ENCODE results near the gene SIGLEC15. TPM values are rescaled to one million over a fixed set of nuclear protein-coding genes. Genes with fewer than 3 reads are reported as not detected.

The SIGLEC15 gene
- total RNA-seq, 1 experiment from 2014 or later = 0.13 TPM

GRCh38 chr18:45841060-45841764 lies 15.7 kb downstream of the SIGLEC15 start:
- no peak overlapping the region for H3K23ac ChIP-seq (ENCODE audit: insufficient read length, low read depth, low read length)
- no peak overlapping the region for H2AK5ac ChIP-seq (ENCODE audit: insufficient read length, low read length)
- no peaks in the 10 kb centered on the region for H3K79me2 ChIP-seq (ENCODE audit: insufficient read depth, low read length)
- Mint-ChIP-seq H3K9me3 (no peaks in the 10 kb centered on the region), H3K36me3 (ENCODE audit: insufficient read depth in 1 of 3, low read depth in 3 of 3) (no peaks in the 10 kb centered on the region), H3K27me3 (ENCODE audit: low read depth) (peaks cover 27% of the 10 kb centered on the region), H3K4me1 (peaks cover 28 to 33% of the 10 kb centered on the region in 2 experiments), H3K4me3 (no peak overlapping the region), H3K27ac (peak overlapping the region; percentile 28 to 74 (median 49); a peak in 4 of 7 replicates)
- WGBS (ENCODE audit: extremely low coverage, insufficient read length, low lambda C conversion rate) = no CpG with 5 or more reads among the region's 17 CpGs
- H4K5ac ChIP-seq (ENCODE audit: insufficient read length, low read depth, low read length) = no peak overlapping the region
- no peak overlapping the region for H2BK120ac ChIP-seq (ENCODE audit: low read depth, low read length, poor library complexity, severe bottlenecking)
- H3K9ac ChIP-seq (ENCODE audit: extremely low read depth, insufficient read length, low read length) = no peak overlapping the region
- H2BK12ac ChIP-seq (ENCODE audit: insufficient read length, low read depth, low read length) = no peak overlapping the region
- no peak overlapping the region for H2BK5ac ChIP-seq (ENCODE audit: insufficient read length, low read length)
- no peak overlapping the region for H4K91ac ChIP-seq (ENCODE audit: insufficient read length, low read depth, low read length)
- no peak overlapping the region for H3K18ac ChIP-seq (ENCODE audit: insufficient read length, low read depth, low read length)
- DNase-seq = no peak
- no peaks in the 10 kb centered on the region for H3K23me2 ChIP-seq (ENCODE audit: insufficient read length, low read depth, low read length, poor library complexity, severe bottlenecking)
- H3K27ac ChIP-seq (ENCODE audit: insufficient read length, low read depth, low read length) = no peak overlapping the region
- H4K20me1 ChIP-seq (ENCODE audit: control insufficient read depth, insufficient read depth, insufficient read length) = no peaks in the 10 kb centered on the region
- H3K9me3 ChIP-seq (ENCODE audit: control insufficient read depth, low read depth, low read length) = no peaks in the 10 kb centered on the region
- no peak overlapping the region for H3K4ac ChIP-seq (ENCODE audit: low read depth, low read length)
- TF ChIP-seq CTCF (conservative IDR thresholded peaks at IDR 0.05) = no peak
- H2BK20ac ChIP-seq (ENCODE audit: low read depth, low read length, poor library complexity, severe bottlenecking) = no peak overlapping the region
- H3K4me2 ChIP-seq (ENCODE audit: insufficient read depth, insufficient read length, low read length) = no peak overlapping the region
- no peak overlapping the region for H2BK15ac ChIP-seq (ENCODE audit: low read depth, low read length)
- no peak overlapping the region for H3T11ph ChIP-seq (ENCODE audit: low read length)
- H3K14ac ChIP-seq (ENCODE audit: insufficient read depth, low read length) = no peak overlapping the region
- H3K79me1 ChIP-seq (ENCODE audit: insufficient read depth, low read depth, low read length, poor library complexity, severe bottlenecking) = no peaks in the 10 kb centered on the region
- peaks cover 4% of the 10 kb centered on the region; the same call in 1 of the 2 replicates for H3K27me3 ChIP-seq (ENCODE audit: insufficient read depth, low read length)
- no peak overlapping the region for H4K8ac ChIP-seq (replicated peaks; ENCODE audit: insufficient read length, low read depth, low read length)
- H2AFZ ChIP-seq (ENCODE audit: low read length) = no peak overlapping the region
- 0 out of 2 replicates have a peak, but pooled peaks cover 3% of the 10 kb centered on the region for H3K4me1 ChIP-seq (ENCODE audit: insufficient read depth, low read length)
- no peak overlapping the region for H3K56ac ChIP-seq (ENCODE audit: insufficient read length, low read depth, low read length)

Measured in H9 (cell line).